Activated naive CD4-positive, alpha-beta T cell (primary cell): ENCODE measurements around the gene SURF6.

Experiments
- DNase-seq, 4 experiments: peaks; one replicate each; lab custom pipeline; 2025; lab: John Stamatoyannopoulos, UW

SURF6 gene

GRCh38 chr9:133367778-133368177, 31.8 kb upstream of the SURF6 start:
- DNase-seq = no peak

GRCh38 chr9:133367221-133367620, 31.2 kb upstream of the SURF6 start:
- no peak for DNase-seq

DNA sequence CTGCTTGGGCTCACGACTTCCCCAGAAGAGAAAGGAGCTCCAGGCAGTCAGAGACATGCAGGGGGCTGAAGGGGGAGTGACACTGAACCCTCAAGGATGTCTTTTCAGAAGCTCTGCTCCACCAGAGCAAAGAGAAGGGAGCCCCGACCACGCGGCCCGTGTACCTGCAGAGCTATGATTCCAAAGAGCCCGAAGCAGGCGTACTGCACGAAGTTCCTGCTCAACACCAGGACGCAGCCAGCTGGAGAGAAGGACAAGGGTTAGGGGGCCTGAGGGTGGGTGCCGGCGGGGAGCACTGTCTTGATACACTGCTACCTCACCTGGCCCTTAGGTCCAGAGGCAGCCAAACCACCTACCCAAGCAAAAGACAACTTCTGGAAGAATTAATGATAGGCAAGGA, 30.4 kb upstream of the SURF6 start:
- no peak for DNase-seq

DNA sequence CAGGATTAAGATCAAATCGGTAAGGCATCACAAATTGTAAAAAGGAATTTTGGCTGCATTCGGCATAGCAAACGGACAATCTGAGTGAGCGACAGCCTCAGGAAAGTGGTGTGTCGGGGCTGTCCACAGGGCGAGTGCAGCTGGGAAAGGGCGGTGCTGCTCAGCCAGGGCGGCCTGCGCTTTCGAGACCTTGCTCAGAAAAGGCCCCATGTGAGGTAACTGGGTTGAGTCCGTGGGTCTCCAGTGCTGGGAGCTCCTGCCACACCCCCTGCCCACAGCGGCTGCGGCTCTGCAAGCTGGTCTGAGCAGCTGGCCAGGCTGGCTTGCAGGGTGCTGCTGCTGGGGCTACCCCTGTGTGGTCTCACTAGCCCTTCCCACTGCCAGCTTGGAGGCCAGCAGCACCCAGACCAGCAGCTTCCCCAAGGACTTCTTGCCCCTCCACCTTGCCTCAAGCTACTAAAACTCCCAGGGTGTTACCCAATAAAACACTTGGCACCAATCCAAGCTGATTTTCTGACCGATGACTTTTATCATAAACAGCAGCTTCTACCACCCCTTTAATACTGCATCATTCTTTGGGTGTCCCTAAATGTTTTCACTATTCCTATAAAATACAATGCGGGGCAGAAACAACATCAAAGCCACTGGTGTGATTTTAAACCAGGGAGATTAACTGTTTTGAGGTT, 26.5 kb upstream of the SURF6 start:
- DNase-seq = no peak

DNA sequence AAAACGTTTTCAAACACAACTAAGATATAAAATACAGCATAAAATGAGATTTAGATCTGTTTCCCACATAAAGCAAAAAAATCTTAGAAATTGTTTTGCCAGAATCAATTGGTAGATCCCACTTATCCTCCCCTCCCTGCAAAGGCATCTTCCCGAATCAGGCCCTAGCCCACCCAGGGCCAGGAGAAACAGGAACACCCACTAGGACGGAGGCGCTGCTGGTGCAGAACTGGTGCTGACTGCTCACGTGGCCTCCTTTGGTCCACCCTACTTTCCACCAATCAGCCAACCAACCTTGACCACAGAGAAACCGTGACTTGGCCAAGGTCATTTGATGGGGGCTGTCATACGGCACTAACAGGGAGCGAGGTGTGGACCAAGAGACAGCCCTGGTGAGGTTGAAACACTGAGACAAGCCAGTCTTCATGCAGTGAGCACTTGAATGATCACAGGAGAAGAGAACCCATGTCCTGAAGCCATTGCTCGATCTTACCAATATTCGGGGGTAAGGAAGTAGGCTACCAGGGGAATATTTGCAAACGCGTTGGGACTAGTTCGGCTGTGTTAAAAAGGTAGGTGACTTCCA, 25.6 kb upstream of the SURF6 start:
- DNase-seq = no peak

DNA sequence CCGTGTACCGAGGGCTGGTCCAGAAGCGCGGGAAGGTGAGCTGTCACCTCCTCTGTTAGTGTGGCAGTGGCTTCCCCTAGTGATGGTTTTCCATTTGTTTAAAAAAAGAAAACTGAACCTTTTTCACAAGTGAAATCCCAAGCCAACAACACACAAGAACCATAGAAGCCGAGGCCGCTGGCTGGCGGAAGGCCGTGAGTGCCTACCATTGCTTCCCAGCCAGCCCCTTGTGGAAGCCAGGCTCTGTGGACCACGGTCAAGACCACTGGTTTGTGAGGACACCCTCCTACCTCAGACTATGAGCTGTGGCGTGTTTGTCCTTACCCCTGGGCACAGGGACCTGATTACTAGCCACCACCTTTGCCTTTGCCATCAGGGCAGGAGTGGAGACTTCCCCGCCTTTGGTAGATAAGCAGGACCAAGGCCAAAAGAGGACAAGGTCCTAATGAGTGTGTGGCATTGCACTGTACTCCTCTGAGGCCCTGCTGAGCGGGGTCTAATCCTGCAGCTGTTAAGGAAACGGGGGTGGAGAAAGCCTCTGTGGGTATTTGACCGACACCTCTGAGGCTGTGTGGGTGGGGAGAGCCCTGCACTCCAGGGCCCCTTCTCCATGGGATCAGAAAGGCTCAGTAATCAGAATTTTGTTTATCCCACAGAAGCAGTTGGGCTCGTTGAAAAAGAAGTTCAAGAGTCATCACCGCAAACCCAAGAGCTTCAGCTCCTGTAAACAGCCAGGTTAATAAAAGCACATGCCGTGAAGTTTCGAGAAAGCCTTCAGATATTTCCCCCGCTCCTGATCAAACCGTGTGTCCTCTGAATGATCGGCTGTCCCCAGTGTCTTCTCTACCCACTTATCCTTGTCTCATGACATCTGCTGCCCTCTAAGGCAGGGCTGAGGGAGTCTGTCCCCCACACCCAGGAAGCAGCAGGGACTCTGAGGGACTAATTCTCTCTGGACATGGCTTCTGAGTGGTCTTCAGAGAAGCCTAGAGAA, 24.7 kb upstream of the SURF6 start:
- no peak for DNase-seq

GRCh38 chr9:133359399-133360175, 23.6 kb upstream of the SURF6 start:
- peak in 1 of 4 experiments; percentile 16 for DNase-seq

DNA sequence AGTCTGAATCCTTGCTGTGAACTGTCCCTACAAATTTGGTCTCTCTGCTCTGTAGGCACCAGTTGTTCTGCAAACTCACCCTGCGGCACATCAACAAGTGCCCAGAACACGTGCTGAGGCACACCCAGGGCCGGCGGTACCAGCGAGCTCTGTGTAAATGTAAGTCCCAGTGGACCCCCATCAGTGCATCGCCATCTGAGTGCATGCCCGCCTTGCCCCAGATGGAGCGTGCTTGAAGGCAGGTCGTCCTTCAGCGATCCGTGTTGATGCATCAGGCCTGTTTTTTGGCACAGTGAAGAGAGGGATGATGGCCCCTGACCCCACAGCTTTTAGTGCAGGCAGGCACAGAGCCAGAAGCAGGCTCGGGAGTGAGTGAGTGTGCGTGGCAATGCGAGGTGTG, 21.7 kb upstream of the SURF6 start:
- DNase-seq = no peak

DNA sequence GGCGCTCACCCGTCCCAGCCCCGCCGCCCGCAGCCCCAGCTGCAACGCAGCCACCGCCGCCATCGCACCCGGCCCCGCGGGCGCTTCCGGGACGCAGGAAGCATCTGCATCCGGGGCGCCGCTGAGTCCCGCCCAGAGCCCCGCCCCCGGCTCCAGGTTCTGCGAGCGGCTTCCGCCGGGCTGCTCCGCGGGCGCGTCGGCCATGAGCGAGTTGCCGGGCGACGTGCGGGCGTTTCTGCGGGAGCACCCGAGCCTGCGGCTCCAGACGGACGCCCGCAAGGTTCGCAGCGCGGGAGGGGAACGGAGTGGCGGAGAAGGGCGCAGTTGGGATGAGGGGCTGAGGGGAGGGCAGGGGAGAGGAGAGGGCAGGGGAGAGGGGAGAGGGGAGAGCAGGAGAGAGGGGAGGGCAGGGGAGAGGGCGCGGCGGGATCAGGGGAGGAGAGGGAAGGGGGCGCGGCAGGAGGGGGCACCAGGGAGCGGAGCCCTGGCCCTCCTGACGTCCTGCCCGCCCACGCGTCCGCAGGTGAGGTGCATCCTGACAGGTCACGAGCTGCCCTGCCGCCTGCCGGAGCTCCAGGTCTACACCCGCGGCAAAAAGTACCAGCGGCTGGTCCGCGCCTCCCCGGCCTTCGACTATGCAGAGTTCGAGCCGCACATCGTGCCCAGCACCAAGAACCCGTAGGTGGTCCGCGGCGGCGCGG, 20.6 kb upstream of the SURF6 start, which contains the start of the genes SURF1 and SURF2:
SURF1 (minus strand) TSS at position 97 of the 701 bp plus-strand sequence; CDS start at position 63, 34 bp downstream.
SURF2 (plus strand) TSS at position 160 of the 701 bp plus-strand sequence; CDS start at position 203, 43 bp downstream.
- peak; percentile 62 to 93 (median 72) for DNase-seq

- DNase-seq = no peak
Observed at GRCh38 chr9:133355881-133356357, 19.9 kb upstream of the SURF6 start.

DNA sequence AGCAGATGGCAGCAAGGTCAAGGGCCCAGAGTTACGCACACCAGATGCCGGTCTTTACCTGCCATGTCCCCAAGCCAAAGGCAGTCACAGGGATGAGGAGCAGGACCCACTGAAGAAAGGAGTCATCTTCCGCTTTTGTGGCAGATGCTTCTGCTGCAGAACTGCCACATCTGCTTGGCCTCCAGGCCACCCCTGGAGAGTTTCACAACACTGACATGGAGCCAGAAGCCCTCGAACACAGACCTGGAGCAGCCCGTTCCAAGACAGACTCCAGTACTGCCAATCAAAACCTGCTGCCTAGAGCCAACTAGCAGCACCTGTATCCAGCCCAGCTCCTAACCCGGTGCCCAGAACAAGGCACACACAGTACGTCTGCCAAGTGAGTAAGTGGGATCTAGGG, 18.8 kb upstream of the SURF6 start:
- no peak for DNase-seq

DNA sequence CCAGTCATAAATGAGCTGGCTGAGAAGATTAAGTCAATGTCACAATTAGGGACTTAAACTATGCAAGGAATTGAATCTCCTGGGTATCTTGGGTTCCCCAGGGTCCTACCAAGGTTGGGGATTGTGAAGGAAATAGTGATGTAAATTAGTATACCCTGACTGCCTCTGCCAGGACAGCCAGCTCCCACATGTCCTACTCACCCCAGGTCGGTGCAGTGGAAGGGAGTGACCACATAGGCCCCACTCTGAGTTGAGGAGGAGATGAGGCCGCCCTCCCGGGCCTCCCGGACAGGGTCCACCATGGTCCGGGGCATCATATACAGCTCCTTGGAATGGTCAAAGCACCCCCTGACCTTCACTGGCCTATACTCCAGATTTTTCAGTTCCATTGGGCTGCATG, 17.6 kb upstream of the SURF6 start:
- DNase-seq = no peak

DNA sequence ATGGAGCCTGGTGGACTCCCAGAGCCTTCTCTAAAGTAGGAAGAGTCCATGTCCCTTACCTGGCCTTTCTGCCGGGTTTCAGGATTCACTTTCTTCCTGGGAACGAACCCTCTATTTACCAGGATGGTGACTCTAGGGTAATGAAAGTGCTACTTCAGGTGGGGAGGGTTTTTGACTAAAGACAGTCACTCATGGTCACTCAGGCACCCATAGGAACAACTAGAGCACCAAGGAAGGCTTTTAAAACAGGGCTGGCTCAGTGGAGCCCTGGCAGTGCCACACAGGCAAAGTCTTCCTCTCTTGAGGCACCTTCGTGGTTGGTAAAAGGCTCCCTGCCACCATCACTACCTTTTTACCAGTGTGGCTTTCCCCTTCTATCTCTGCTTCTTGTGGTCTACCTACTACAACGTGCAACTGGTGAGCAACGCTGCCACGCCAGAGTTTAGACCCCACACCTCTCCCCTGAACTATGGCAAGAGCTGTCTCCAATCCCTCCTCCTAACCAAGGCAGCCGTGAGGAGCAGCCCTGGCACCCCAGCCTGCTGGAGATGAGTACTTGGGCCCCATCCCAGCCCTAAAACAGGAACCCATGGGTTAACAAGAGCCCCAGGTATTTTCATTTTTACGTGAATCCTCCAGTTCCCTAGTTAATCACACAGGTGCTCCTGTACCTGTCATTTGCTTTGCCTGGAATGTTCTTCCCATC, 16.8 kb upstream of the SURF6 start:
- no peak for DNase-seq

DNA sequence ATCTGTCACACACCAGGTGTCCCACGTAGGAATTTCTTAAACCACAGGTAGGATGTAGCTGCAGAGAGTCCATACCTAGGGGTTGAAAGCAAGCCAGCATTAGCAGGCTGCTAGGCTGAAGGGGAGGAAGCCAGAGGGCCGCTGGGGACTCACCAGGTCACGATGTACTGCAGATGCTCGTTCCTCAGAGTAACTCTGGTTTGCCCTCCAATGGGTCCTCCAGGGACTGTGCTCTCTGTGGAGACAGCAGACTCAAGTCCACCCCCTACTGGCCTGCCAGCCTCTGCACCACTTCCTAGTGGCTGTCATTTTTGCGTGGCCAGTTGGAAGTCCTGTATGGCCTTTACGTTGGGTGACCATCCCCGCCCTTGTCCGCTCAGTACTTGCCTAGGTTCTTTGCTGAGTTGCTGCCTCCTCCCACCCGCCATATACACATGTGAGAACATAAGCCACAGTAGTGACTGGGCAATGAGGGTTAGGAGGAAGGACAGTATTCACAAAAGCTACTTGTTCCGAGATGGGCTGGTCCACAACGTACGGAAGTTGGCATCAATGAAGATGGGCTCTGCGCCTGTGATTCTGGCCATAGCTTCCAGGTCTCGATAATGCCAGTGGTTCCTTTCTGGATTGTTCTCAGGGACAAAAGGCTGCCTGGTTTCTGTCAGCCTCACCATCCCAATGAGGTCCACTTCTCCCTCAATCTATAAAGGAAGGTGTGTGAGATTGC, 16.1 kb upstream of the SURF6 start:
- no peak for DNase-seq

DNA sequence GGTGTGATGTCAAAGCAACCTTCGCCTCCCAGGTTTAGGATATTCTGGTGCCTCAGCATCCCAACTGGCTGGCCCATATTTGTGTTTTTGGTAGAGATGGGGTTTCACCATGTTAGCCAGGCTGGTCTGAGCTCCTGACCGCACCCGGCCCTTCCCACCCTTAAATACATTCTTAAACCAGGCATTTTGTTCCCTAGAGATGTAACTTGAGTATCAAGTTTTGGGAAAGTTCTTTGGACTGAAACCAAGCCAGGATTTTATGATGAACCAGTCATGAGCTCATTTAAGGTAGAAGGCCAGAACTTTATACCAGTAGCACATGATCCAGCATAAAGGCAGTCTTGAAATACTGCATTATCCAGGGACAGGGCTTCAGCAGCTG, 15.5 kb upstream of the SURF6 start:
- no peak for DNase-seq

GRCh38 chr9:133349965-133350616, 14.1 kb upstream of the SURF6 start:
- DNase-seq = no peak

- DNase-seq = no peak
Observed at GRCh38 chr9:133348718-133349573, 13.0 kb upstream of the SURF6 start.
